Measurements from ENCODE around the gene ARHGEF40. TPM values are rescaled to one million over a fixed set of nuclear protein-coding genes. Genes with fewer than 3 reads are reported as not detected.
A peak's percentile ranks its signal among the peaks of the same experiment; 100 is the strongest.

ARHGEF40 gene
- polyA plus RNA-seq, 1 donor (not counting 4 experiments of a cell fraction or from before 2014, with no cell fraction given): 8.7 TPM

GRCh38 chr14:21086908-21087293, 16.8 kb downstream of the ARHGEF40 start:
- dilution Hi-C loops (cut with MboI; ENCODE audit: extremely low pct_ligation_motif_present, low sequenced_read_pairs): no loop called here
- no peak overlapping the region for H3K4me2 ChIP-seq (ENCODE audit: control insufficient read depth, extremely low read depth, insufficient read depth, low read depth, low read length)
- no peak overlapping the region for H3K9ac ChIP-seq (ENCODE audit: control insufficient read depth, extremely low read depth, insufficient read depth, low read length)
- H4K20me1 ChIP-seq (ENCODE audit: control insufficient read depth, extremely low read depth, insufficient read depth, low read length): no peaks in the 10 kb centered on the region
- no peaks in the 10 kb centered on the region for H3K27me3 ChIP-seq (ENCODE audit: control insufficient read depth, extremely low read depth, insufficient read depth, low read length)
- no peak overlapping the region for H3K4me3 ChIP-seq (ENCODE audit: control insufficient read depth in 2 of 3, extremely low read depth in 1 of 3, insufficient read depth in 2 of 3, low read depth in 1 of 3, low read length in 3 of 3)
- no peaks in the 10 kb centered on the region for H3K79me2 ChIP-seq (ENCODE audit: control insufficient read depth, insufficient read depth, low read length)
- H2AFZ ChIP-seq (ENCODE audit: control insufficient read depth, low read length): no peak overlapping the region
- DNase-seq (ENCODE audit: low read depth, low spot score): no peak
- FAIRE-seq: no peak
- peaks cover 3% of the 10 kb centered on the region for H3K9me1 ChIP-seq (ENCODE audit: control insufficient read depth, extremely low read depth, insufficient read depth, low read length)
- no peak overlapping the region for H3K27ac ChIP-seq (ENCODE audit: control insufficient read depth, insufficient read depth, low read length)
- peaks cover 9 to 19% of the 10 kb centered on the region in 2 experiments for H3K36me3 ChIP-seq (ENCODE audit: control insufficient read depth in 2 of 2, extremely low read depth in 1 of 2, insufficient read depth in 2 of 2, low read length in 2 of 2)
- H3K9me3 ChIP-seq (ENCODE audit: control insufficient read depth, low read depth, low read length): no peaks in the 10 kb centered on the region
- TF ChIP-seq CTCF (optimal IDR thresholded peaks at IDR 0.05 in 1 of 3, IDR thresholded peaks at IDR 0.05 in 1 of 3, conservative IDR thresholded peaks at IDR 0.05 in 1 of 3; ENCODE audit: extremely low read depth in 1 of 3, insufficient read depth in 2 of 3, low read length in 3 of 3) (no peak), EZH2 (IDR thresholded peaks at IDR 0.05; ENCODE audit: low read length) (no peak)
- H3K4me1 ChIP-seq (ENCODE audit: control insufficient read depth, extremely low read depth, insufficient read depth, low read length): peaks cover 17% of the 10 kb centered on the region

- dilution Hi-C loops (cut with MboI; ENCODE audit: extremely low pct_ligation_motif_present, low sequenced_read_pairs): no loop called here
- DNase-seq (ENCODE audit: low read depth, low spot score) (no peak), FAIRE-seq (peak; percentile 75)
- Histone ChIP-seq H4K20me1 (ENCODE audit: control insufficient read depth, extremely low read depth, insufficient read depth, low read length) (no peaks in the 10 kb centered on the region), H3K4me2 (ENCODE audit: control insufficient read depth, extremely low read depth, insufficient read depth, low read depth, low read length) (no peak overlapping the region), H3K79me2 (ENCODE audit: control insufficient read depth, insufficient read depth, low read length) (no peaks in the 10 kb centered on the region), H3K27ac (ENCODE audit: control insufficient read depth, insufficient read depth, low read length) (no peak overlapping the region), H3K9ac (ENCODE audit: control insufficient read depth, extremely low read depth, insufficient read depth, low read length) (no peak overlapping the region), H3K36me3 (ENCODE audit: control insufficient read depth in 2 of 2, extremely low read depth in 1 of 2, insufficient read depth in 2 of 2, low read length in 2 of 2) (peaks cover 12 to 19% of the 10 kb centered on the region in 2 experiments), H3K4me1 (ENCODE audit: control insufficient read depth, extremely low read depth, insufficient read depth, low read length) (peaks cover 17% of the 10 kb centered on the region), H3K4me3 (ENCODE audit: control insufficient read depth in 2 of 3, extremely low read depth in 1 of 3, insufficient read depth in 2 of 3, low read depth in 1 of 3, low read length in 3 of 3) (no peak overlapping the region), H2AFZ (ENCODE audit: control insufficient read depth, low read length) (no peak overlapping the region), H3K27me3 (ENCODE audit: control insufficient read depth, extremely low read depth, insufficient read depth, low read length) (no peaks in the 10 kb centered on the region), H3K9me3 (ENCODE audit: control insufficient read depth, low read depth, low read length) (no peaks in the 10 kb centered on the region), H3K9me1 (ENCODE audit: control insufficient read depth, extremely low read depth, insufficient read depth, low read length) (peaks cover 3% of the 10 kb centered on the region)
- TF ChIP-seq CTCF (optimal IDR thresholded peaks at IDR 0.05 in 1 of 3, IDR thresholded peaks at IDR 0.05 in 1 of 3, conservative IDR thresholded peaks at IDR 0.05 in 1 of 3; ENCODE audit: extremely low read depth in 1 of 3, insufficient read depth in 2 of 3, low read length in 3 of 3): no peak
- no peak for TF ChIP-seq EZH2 (IDR thresholded peaks at IDR 0.05; ENCODE audit: low read length)
These were observed 17.4 kb downstream of the ARHGEF40 start for GRCh38 chr14:21087294-21088091.
